KBM-7 (cell line): ENCODE results near the gene ZNF239.
"Not testable (repeated sequence)": the region's sequence is repeated elsewhere in the genome, so short reads cannot be mapped to it uniquely, and the experiment has no call there.

ENCODE experiments used
- DNase-seq: peaks from one replicate; pipeline ENCODE4 v3.0.0-alpha.2; 2015
- in situ Hi-C: fragments of 300-500 bp; cut with MboI; formaldehyde crosslinking; loops from 2 replicates; pipeline ENCODE4 v1.14.3; 2020; ENCODE audit warnings: low sequenced_read_pairs, low pct_unique_long_range_greater_than_20kb, mixed read lengths

Gene ZNF239

DNA sequence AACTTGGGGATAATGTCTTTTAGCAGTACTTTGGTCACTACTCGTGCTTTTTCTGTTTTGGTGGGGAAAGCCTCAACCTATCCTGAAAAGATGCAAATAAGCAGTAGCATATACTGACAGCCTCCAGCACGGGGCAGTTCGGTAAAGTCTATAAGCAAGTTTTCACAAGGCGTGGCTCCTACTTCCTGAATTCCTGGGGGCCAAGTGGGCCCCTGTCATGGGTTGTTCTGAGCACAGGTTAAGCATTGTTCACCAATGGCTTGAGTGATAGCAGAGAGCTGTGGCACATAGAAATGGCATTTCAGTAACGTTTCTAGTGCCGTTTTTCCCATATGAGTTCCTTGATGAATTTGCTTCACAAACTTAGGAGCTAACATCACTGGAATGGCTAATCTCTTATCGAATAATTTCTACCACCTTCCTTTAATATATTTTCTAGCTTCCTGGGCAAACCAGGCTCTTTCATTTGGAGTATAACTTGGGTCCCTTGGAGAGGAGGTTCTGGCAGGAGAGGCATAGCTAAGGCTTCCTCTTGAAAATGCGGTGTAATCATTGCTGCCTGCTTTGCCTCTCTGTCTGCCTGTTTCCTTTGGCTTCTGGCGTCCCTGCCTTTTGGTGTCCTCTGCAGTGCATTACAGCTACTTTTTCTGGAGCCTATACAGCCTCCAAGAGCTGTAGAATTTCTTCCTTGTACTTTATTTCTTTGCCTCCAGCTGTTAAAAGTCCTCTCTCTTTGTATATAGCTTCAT lies 11.7 kb upstream of the ZNF239 start:
- DNase-seq: no peak
- in situ Hi-C loops: no loop called here

DNA sequence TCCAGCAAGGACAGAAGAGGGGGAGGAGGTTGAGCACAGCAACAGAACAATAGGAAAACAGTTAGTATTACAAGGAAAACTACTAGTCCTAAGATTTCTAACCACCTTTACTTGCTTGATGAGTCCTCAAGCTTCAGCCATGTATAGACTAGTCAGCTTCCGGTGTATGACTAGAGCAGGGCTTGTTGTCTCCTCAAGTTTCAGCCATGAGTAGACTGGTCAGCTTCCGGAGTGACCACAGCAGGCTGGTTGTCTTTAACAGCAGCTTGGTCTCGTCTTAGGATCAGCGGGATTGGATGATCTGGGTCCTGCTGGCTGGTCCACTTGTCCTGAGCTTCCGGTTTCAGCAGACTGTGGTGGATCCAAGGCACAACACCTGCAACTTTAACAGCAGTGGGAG lies 10.6 kb upstream of the ZNF239 start:
- no peak for DNase-seq
- in situ Hi-C loops: no loop called here

DNA sequence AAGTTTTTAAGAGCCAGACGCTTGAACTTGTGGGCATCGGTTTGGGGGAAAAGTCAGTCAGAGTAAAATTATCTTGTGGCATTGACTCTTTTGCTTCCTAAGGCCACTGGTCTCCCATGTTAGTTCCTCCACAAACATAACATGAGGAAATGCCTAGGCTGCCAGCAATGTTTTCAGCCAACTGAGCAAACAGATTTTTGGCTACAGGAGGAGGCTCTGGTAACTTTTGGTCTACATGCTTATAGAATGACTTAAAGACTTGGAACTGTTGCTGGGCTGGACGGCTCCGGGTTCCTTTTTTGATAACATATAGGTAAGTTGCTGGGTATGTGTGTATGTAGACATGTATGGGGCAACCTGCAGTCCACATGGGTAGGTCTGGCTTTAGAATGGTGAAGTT lies 9.6 kb upstream of the ZNF239 start:
- in situ Hi-C loops: no loop called here
- no peak for DNase-seq

DNA sequence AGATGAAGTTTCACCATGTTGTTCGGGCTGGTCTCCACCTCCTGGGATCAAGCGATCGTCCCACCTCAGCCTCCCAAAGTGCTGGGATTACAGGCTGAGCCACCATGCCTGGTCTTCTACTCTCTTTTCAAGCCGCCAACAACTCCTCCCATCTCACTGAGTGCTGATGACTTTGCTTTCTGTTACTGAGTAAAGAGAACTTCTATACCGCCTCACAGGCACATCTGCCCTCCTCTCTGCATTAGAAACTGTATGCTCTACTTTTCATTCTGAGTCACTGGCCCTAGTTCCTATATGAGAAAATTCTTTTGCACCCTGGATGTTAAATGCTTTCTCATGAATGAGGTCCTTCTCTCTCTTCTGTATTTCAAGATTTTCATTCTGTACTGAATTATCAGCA lies 2.2 kb upstream of the ZNF239 start:
- in situ Hi-C loops: no loop called here
- DNase-seq: no peak

DNA sequence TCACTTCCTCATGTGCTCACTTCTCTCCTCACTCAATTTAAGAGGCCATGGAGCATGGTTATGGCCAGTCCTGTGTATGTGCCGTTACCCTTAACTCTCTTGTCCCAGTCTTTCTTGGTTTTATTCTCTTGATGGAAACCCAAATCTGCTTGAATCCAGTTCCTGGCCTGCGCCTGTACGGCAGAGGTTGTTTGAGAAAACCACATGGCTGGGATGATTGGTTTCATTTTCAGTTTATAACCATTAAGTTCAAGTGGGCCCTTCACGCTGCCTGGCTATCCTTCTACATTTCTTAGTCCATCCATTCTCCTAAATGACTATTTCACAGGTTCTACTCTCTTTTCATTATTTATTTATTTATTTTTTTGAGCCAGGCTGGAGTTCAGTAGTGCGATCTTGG lies 1.6 kb upstream of the ZNF239 start:
- no peak for DNase-seq
- in situ Hi-C loops: no loop called here

DNA sequence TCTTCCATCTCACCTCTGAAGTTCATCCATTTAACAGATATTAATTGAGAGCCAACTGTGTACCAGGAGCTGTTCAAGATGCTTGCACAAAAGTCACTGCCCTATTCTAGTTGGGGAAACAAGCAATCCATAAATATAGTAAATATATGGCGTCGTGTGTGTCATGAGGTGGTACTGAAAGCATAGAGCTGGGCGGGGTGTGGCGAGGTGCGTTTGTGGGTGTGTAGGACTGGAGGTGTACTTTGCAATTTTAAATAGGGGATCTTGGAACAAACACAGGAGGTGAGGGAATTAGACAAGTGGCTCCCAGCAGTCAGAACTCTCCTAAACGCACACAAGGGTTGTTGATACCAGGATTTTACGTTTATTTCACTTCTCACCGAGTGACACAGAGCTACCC lies 490 bp upstream of the ZNF239 start:
- DNase-seq: no peak
- in situ Hi-C loops: no loop called here

DNA sequence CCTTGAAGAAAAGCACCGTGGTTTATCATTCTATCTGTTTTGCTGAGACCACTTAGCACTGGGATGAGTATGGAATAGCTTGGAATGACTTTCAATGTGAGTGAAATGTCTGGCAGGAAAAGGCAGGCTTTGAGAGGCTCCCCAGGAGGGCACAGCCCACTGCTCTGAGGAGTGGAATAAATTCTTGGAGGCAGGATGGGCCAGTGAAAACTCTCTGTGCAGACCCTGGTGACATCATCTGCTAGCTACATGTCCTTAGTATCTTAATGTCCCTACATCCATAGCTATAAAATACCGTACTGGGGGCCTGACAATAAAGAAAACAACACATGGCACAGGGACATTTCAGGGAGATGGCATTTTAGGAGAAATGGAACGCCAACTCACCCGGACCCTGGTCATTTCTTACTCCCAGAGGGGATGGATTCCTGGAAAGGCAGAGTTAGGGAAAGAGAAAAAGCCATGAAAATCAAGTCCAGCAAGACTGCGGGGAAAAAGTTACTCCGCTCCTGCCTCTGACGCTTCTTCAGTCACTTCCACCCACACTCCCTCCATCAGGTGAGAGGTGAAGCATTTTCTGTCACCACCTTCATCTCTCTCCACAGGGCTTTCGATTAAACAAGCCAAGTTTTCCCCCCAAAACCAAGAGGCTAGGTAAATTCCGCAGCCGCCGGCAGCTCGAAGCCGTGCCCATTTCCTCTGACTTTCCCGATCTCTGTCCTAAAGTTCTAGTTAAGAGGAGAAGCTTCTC lies 991 bp downstream of the ZNF239 start:
- in situ Hi-C loops: no loop called here
- DNase-seq: no peak

DNA sequence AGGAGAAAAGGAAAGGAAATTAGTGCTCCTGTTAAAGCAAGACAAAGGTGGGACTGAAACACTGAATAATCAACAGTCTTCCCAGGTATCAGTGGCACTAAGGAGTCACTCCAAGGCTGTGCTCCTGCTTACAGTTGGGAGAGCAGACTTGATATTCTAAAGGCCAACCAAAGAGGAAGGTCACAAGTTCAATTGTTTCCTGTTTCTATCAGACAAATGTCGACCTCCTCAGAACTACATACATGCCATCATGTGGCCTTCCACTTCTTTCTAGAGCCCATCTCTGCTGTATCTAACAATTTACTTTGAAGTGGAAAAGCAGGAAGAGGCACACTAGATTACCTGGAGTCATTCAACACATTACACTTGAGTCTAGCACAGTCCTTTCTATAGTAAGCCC lies 3.4 kb downstream of the ZNF239 start:
- peak; percentile 16 for DNase-seq
- in situ Hi-C loops: no loop called here

DNA sequence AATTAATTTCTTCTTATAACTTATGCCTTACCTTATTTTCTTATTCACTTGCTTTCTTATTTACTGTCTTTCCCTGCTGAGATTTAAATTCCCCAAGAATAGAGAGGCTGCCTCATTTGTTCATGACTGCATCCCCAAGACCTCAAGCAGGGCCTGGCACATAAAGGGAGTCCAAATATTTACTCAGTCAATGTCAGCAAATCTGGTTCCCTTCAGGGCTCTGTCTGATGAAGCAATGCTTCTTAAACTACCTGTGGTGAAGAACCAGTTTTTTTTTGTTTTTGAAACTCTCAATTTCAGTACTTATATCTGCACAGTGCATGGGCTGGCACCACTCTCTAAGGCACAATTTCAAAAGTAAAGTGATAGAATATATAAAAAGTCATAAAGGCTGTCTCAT lies 4.7 kb downstream of the ZNF239 start:
- DNase-seq: no peak

DNA sequence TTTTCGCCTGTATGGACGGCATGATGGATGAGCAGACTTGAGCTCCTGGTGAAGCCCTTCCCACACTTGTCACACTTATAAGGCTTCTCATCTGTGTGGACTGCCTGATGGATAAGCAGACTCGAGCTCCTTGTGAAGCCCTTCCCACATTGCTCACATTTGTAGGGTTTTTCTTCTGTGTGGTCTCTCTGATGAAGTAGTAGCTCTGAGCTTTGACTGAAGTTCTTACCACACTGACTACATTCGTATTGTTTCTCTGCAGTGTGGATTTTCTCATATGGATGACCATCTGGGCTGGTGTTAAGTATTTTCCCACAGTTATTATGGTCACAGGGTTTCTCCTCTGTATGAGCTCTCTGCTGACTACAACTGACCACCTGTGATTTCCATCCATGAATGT lies 17.2 kb downstream of the ZNF239 start:
- in situ Hi-C loops: no loop called here
- DNase-seq: no peak

More for the DNA sequence above, 4.7 kb downstream of the ZNF239 start:
- in situ Hi-C loops: no loop called here

DNA sequence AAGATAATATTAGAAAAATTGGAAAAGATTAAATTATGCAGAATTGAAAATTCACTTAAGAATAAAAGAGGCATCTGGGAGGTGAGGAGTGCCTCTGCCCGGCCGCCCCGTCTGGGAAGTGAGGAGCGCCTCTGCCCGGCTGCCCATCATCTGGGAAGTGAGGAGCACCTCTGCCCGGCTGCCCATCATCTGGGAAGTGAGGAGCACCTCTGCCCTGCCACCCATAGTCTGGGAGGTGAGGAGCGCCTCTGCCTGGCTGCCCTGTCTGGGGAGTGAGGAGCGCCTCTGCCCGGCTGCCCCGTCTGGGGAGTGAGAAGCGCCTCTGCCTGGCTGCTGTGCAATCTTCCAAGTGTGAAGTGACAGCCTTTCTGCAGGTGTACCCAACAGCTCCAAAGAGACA lies 30.7 kb downstream of the ZNF239 start:
- in situ Hi-C loops: not testable (repeated sequence)

DNA sequence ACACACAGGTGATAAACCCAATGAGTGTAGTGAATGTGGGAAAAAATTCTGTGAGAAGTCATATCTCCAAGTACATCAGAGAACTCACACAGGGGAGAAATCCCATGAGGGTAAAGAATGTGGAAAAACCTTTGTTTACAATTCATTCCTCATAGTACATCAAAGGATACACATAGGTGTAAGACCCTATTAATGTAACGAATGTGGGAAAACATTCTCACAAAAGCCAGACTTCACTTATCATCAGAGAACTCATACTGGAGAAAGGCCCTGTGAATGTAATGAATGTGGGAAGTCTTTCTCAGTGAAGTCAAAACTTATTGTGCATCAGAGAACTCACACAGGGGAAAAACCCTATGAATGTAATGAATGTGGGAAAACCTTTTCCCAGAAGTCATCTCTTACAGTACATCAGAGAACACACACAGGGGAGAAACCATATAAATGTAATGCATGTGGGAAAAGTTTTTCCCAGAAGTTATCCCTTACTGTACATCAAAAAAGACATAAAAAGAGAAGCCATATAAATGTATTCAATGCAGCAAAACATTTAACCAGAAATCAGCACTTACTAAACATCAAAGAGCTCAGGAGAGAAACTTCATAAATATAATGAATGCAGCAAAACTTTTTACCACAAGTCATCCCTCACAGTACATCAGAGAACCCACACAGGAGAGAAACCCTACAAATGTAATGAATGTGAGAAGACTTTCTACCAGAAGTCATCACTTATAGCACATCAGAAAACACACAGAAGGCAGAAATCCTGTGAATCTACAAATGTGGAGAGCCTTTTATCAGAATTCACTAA lies 49.8 kb downstream of the ZNF239 start:
- in situ Hi-C loops: no loop called here
- DNase-seq: peak; percentile 7

More for the DNA sequence above, 30.7 kb downstream of the ZNF239 start:
- not testable (repeated sequence) for DNase-seq
